HepG2 (cell line): Measurements from ENCODE around the gene GATAD2B.

Experiments
- ARID4A ChIP-seq: sonication (generic); formaldehyde crosslinking; IDR thresholded peaks from 2 replicates; pipeline ENCODE4 v1.5.0; 2020; ENCODE audit warnings: mild to moderate bottlenecking, missing genetic modification reagents, borderline replicate concordance
- ELF4 ChIP-seq: sonication (generic); formaldehyde crosslinking; IDR thresholded peaks from 2 replicates; pipeline ENCODE4 v1.5.0; 2020; ENCODE audit warnings: missing genetic modification reagents, mild to moderate bottlenecking, moderate library complexity, borderline replicate concordance
- MAFF ChIP-seq: IDR thresholded peaks from 2 replicates; pipeline ENCODE4 v1.6.1; 2011; ENCODE audit warnings: low read depth, low read length, improper control_type of control experiment
- MTF1 ChIP-seq: sonication (generic); formaldehyde crosslinking; IDR thresholded peaks from 2 replicates; pipeline ENCODE4 v1.5.0; 2020; ENCODE audit warnings: missing genetic modification reagents
- TSC22D2 ChIP-seq: sonication (generic); formaldehyde crosslinking; IDR thresholded peaks from 2 replicates; pipeline ENCODE4 v1.5.1; 2020; ENCODE audit warnings: missing genetic modification reagents, mild to moderate bottlenecking, borderline replicate concordance
- XBP1 ChIP-seq: sonication (generic); formaldehyde crosslinking; IDR thresholded peaks from 2 replicates; pipeline ENCODE4 v1.5.0; 2020; ENCODE audit warnings: missing genetic modification reagents
- ZNF496 ChIP-seq: sonication (generic); formaldehyde crosslinking; IDR thresholded peaks from 2 replicates; pipeline ENCODE4 v1.8.1; 2023; ENCODE audit warnings: mild to moderate bottlenecking, moderate library complexity, missing genetic modification reagents; ENCODE audit not compliant: insufficient replicate concordance
- TF ChIP-seq, protein P1 (sequence below): sonication (generic); formaldehyde crosslinking; IDR thresholded peaks from 2 replicates; pipeline ENCODE4 v1.8.1; 2022; ENCODE audit warnings: low read depth, mild to moderate bottlenecking, missing genetic modification reagents

DNA sequence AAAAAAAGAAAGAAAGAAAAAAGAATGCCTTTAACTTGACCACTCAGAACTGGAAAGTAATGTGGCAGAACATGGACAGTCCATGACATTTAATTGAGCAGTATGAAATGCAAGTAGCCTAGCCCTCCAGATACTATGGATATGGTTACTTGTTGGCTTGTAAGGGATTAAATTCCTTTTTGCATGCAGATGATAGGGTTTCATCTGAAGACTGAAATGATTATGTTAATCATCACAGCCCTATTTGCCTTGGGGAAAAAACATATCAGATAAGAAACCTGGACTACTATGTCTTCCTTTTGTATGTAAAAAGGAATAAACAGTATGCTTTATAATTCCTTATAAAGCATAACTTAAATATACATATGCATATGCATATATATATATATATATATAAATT lies 66.0 kb downstream of the GATAD2B start:
- TF ChIP-seq ARID4A, result no peak
- TF ChIP-seq MTF1 (CRISPR knock-in tag), result no peak
- no peak for TF ChIP-seq ZNF496 (CRISPR knock-in tag)
- no peak for TF ChIP-seq XBP1 (CRISPR knock-in tag)
- TF ChIP-seq TSC22D2, result no peak
- TF ChIP-seq MAFF, result no peak
- no peak for TF ChIP-seq ELF4 (CRISPR knock-in tag)
- TF ChIP-seq, protein P1, sequence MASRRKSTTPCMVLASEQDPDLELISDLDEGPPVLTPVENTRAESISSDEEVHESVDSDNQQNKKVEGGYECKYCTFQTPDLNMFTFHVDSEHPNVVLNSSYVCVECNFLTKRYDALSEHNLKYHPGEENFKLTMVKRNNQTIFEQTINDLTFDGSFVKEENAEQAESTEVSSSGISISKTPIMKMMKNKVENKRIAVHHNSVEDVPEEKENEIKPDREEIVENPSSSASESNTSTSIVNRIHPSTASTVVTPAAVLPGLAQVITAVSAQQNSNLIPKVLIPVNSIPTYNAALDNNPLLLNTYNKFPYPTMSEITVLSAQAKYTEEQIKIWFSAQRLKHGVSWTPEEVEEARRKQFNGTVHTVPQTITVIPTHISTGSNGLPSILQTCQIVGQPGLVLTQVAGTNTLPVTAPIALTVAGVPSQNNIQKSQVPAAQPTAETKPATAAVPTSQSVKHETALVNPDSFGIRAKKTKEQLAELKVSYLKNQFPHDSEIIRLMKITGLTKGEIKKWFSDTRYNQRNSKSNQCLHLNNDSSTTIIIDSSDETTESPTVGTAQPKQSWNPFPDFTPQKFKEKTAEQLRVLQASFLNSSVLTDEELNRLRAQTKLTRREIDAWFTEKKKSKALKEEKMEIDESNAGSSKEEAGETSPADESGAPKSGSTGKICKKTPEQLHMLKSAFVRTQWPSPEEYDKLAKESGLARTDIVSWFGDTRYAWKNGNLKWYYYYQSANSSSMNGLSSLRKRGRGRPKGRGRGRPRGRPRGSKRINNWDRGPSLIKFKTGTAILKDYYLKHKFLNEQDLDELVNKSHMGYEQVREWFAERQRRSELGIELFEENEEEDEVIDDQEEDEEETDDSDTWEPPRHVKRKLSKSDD (CRISPR knock-in tag), result no peak
